CMK (cell line): Measurements from ENCODE around the gene FAM118A.
A peak's percentile ranks its signal among the peaks of the same experiment; 100 is the strongest.
"Not testable (repeated sequence)": the region's sequence is repeated elsewhere in the genome, so short reads cannot be mapped to it uniquely, and the experiment has no call there.

ENCODE experiments used
- DNase-seq: peaks from one replicate; pipeline ENCODE4 v3.0.0-alpha.2; 2010; ENCODE audit warnings: low read depth

Gene FAM118A

DNA sequence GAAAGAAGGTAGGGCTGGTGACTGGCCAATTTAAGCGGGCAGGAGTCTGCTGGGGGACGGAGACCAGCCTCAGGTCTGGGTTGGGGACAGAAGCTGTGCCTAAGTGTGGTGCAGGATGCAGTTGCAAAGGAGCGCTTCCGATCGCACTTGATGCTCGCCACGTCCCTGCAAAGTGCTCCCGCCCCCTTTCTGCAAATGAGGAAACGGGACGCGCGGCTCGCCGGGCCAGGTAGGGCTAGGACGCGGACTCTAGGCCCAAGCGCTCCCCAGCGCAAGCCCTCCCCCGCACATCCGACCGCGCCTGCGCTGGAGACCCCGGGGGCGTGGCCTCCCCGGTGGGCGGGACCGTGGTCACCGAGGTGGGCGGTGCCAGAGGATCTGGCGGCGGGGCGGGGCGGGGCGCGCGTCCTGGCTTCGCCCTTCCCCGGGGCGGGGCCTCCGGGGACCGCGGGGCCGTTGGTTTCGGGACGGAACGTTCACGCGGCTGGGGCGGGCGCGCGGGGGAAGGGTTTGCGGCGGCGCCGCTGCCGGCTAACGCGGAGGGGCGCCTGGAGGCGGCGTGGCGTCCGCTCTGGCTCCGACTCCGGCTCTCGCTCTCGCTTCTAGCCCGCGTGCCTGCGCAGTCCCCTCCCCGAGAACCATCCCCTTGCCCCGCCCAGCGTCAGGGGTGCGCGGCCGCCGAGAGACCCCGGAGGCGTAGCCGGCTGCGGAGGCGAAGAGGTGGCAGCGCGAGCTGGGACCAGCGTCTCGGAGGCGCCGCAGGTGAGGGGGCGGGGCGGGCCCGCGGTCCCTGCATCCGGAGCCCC lies at the start of gene FAM118A:
Gene FAM118A, plus strand, starts transcription at position 513 of the 806 bp plus-strand sequence. CDS start 12,446 bp downstream, outside the sequence.
- peak; percentile 83 for DNase-seq

DNA sequence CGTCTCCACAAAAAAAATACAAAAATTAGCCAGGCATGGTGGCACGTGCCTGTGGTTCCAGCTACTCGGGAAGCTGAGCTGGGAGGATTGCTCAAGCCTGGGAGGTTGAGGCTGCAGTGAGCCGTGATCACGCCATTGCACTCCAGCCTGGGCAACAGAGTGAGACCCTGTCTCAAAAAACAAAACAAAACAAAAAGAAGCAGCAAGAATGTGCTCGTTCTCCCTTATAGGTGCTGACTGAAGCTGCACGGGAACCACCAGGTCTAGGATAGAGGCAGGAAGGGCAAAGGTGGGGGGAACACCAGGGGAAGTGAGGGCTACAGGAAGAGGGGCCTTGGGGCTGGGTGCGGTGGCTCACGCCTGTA lies 49.4 kb upstream of the FAM118A start:
- DNase-seq, result not testable (repeated sequence)

DNA sequence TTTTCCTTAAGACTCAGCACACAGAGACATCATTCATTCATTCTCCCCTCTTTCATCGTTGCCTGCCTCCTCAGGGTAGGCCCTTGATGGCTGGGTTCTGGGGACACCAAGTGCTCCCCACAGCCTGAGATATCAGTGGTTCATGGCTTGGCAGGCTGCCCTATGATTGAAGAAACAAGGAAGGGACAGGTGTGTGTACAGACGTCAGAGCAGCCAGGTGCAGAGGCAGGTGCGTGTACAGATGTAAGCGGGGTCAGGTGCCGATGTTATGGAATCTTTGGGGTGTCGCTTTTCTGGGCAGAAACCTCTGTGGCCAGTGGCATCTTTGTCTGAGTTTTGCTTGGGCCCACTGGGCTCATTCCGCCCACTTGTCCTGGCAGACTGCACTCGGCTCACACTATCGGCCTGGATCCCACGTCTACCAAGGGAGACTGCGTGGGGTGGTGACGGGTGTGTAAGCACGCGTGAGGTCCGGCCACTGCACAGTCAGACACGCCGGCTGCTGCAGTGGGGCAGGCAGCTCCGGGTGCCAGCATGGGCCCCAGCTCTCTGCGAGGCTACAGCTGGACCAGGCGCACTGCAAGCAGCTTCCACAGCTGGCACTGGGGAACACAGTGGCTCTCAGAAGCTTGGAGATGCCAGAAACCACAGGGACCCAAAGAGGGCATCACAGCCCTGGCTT lies 48.2 kb upstream of the FAM118A start:
- no peak for DNase-seq

DNA sequence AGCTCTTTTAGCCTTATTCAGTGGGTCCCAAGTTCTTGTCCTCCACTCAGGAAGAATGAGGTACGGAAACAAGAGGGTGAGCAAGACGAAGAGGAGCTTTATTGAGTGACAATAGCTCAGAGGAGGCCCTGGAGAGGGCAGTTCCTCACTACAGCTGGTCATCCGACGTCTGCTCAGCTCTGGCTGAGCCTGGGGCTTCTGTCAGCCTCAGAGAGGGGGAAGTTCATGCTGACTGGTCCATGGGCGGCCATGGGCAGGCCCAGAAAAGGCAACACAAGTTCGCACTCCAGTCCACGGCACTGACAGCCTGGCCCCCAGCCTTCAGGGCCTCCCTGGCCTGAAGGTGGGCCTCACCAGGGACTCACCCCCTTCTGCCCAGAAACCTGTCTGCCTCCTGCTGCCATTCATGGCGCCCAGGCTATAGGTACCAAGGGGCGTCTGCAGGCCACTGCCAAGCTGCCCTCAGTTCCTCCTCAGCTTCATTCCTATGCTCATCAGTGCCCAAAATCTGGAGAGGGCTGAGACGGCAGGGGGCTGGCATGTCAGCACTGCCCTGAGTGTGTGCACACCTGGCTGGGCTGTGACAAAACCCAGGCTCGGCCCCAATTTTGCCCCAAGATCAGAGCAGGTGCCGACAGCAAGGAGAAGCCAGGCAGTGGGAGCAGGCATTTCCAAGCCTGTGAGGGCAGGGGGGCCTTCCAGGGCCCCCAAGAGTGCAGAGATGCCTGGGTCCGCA lies 47.4 kb upstream of the FAM118A start:
- DNase-seq, result no peak

DNA sequence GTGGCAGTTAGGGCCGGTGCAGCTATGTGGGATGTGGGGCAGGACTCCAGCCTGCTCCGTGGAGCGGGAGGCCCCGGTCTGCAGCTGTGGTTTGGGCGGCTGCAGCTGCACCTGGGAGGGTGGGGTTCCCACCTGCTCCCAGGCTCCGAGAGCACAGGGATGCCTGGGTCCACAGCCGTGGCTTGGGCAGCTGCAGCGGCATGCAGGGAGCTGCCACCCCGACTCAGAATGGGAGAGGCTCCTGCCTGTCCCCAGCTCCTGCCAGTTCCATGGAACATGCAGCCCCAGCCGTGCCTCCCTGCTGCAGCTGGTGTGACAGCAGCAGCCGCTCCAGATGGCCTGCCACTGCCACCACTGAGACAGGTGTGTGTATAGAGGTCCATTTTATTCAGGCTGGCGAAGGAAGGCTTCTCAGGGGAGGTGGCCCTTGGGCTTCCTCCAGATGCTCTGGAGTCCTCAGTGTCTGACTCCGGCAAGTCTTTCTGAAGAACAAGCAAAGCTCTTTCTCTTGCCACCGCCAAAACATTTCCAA lies 46.7 kb upstream of the FAM118A start:
- DNase-seq, result no peak

DNA sequence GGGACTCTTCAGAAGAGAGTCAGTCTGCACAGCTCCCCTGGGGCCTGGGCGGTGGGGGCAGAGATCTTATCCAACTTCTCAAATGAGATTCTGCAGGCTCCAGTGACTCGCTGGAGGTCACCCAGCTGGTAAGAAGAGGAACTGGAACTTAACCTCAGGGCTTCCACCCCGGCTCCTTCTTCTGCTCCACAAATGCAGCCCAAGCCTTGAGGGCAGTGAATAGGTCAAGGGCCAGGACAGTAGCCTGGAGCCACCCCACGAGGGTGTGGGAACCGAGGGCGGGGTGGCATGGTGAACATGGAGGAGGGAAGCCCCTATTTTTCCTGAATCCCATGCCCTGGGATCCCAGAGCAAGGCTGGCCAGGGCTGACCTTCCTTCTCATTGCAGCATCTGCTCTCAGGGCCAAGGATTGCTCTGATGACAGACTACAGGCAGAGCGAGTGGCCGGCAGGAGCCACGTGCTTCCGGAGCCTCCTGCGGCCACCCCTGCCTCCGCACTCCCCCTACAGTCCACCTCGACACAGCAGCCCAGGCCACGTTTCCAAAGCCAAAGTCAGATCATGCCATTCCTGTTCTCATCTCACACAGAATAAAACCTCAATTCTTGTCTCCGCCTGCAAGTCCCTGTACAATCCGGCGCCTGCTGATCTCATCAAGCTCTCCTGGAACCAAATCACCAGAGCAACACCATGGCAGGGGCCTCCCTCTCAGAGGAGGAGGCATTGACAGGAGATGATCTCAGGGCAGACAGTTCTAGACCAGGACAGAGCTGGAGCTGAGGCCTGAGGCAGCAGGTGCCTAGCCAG lies 46.1 kb upstream of the FAM118A start:
- no peak for DNase-seq

DNA sequence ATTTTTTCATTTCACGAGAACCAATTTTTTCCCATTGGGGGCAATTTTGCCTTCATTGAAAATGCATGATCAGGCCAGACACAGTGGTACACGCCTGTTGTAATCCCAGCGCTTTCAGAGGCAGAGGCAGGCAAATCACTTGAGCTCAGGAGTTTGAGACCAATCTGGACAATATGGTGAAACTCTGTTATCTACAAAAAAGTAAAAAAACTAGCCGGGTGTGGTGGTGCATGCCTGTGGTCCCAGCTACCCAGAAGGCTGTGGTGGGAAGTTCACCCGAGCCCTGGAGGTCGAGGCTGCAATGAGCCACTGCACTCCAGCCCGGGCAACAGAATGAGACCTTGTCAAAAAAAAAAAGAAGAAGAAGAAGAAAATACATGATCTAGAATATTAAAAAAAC lies 44.2 kb upstream of the FAM118A start:
- DNase-seq, result no peak

DNA sequence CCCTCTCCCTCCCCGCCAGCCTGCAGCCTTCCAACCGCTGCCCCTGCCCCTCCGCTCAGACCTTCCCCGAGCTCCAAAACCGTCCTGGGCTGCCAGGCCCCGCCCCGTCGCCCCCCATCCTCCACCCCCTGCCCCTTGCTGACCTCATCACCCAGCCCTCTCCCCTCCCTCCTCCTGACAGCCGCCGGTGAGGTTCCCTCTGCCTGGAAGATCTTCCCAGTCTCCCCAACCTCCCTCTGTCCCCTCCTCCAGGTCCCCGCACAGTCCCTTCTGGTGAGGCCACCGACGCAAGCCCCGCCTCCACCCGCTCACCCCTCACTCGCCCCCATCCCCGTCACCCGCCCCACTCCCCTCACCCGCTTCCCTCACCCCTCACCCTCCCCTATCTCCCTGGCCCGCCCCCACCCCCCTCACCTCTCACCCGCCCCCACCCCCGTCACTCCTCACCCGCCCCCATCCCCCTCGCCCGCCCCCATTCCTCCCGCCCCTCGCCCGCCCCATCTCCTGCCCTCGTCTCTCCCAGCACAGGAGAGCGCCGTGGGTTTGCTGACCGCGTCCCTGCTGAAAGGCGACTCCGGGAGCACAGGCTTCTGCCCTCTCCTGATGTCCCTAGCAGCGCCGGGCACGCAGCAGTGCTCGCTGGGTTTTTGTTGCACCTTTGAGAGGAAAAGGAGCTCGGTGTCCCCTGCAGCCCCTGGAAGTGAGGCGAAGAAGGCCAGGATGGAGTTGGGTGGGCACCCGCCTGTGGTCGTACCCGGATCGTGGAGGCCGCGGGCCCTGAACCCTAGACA lies 41.4 kb upstream of the FAM118A start:
- no peak for DNase-seq

DNA sequence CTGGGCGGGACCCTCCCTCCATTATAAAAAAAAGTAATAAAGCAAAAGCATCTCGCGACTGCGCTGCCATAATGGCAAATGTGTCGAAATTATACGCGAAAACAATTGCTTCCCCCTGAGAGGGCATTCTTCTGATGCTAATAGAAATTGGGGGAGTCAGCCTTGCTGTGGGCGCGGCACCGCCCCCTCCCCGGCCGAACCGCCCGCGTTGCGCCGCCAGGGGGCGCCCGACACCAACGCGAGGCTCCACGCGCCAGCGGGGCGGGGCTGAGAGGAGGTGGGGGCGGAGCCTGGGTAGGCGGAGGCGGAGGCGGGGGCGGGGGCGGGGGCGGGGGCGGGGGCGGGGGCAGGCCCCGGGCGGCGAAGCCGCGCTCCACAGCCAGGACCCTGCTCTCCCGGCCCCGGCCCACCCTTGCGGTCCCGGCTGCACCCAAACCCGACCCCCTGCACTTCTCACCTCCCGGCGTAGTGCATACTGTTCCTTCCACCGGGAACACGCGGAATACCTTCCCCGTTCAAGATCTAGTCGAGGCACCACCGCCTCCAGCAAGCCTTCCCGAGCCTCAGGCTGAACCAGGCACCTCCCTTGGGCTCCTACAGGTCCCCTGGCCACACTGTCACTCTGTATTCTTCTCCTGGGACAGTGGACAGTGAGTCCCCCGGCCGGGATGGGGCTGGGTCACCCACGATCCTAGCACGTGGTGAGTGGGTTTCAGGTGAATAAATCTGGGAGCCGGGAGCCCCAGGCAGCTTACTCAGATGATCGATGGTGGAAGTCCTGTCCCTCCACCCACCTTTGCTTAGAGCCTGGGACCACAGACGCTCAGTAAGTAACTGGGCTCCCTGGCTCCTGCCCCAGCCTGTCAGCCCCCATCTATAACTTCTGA lies 40.5 kb upstream of the FAM118A start:
- peak; percentile 51 for DNase-seq

DNA sequence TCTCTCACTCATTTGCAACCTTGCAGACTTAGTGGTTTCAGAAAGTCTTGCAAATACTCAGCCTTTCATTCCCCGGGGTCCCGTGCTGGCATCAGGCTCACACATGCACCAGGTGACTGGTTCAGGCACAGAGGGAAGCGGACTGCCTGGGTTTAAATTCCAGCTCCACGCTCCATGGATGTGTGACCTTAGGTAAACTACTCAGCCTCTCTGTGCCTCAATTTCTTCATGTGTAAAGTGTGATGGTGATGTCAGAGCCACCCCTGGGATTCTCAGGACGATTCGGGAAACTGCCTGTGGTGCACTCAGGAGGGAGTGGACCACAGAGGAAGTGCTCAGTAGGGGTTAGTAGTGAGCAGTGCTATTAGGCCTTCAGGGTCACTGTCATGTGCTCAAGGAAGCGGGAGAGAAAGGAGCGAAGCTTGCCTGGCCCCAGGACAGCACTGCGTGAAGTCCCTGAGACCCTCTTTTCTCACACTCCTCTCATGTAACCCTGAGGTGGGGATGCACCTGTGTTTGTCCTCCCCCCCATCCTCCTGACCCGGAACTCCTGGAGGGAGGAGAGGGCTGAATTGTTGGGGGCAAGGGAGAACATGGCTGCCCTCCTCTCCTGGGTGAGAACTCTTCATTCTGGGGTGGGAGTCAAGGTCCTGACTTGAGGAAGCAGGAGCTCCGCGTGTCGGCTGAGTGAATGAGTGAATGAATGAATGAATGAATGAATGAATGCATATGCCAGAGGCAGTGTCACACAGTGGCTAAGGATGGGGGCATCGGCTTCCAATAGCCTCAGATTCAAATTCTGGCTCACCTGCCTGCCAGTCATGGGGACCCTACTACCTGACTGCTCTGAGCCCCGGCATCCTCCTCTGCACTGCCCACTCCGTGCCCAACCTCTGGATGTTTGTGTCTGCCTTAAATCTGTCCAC lies 39.4 kb upstream of the FAM118A start:
- no peak for DNase-seq

DNA sequence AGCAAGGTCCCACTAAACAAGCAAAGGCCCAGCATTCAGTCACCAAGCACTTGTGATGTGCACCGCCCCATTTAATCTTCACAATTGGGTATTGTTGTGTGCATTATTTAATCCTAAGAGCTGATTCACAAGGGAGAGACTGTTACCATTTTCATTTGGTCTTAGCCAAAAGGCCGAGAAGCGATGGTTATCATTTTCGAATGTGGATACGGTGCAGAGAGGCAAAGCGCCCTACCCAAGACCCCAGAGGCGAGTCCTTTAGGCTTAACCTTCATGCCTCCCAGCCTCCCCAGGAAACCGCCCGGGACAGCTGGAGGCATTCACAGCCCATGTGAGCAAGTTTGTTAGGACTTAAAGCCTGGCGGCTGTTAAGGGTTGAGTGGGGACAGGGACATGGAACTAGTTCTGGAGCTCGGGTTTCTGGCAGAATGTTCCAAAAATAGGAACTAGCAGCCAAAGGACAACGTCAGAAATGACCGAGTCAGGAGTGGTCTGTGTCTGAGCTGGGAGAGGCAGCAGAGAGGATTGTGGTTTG lies 38.0 kb upstream of the FAM118A start:
- no peak for DNase-seq

DNA sequence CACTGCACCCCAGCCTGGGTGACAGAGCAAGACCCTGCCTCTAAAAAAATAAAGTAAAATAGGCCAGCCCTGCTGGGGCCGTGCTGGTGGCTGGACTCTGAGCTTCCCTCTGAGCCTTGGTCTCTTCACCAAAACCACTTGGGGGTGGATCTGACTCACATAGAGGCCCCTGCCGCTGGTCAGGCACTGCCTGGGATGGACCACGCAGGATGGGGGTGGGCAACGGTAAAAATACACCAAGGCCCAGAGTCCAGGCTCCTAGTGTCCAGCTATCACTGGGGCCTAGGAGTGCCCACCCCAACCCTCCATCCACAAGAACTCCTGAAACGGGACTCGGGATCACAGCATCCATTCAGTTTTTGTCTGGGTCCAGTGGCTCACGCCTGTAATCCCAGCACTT lies 37.2 kb upstream of the FAM118A start:
- DNase-seq, result no peak

DNA sequence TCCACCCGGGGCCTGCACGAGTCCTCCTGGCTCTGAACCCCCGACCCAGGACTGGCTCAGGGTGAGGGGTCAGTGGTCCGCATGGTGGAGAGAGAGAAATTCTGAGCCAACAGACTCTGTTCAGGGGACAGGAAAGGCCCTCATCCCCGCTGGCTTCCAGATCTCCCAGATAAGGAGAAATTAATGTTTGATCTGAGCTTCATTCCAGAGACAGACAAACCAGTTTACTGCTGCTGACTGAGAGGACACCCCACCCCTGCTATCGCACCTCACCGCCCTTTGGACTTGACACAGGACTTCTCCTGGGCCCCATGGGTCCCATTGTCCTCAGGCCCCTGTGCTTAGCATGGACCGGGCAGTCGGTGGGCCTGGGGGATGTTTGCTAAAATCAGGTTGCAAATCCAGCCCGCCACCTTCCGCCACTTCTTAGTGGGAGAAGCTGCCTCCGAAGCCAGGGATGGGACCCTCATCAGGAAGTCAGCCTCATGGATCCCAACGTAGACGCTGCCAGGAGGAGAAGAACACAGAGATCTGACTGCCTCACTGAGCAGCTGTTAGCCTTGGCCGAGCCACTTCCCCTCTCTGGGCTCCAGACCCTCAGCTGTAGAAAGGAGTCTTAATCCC lies 36.2 kb upstream of the FAM118A start:
- no peak for DNase-seq

DNA sequence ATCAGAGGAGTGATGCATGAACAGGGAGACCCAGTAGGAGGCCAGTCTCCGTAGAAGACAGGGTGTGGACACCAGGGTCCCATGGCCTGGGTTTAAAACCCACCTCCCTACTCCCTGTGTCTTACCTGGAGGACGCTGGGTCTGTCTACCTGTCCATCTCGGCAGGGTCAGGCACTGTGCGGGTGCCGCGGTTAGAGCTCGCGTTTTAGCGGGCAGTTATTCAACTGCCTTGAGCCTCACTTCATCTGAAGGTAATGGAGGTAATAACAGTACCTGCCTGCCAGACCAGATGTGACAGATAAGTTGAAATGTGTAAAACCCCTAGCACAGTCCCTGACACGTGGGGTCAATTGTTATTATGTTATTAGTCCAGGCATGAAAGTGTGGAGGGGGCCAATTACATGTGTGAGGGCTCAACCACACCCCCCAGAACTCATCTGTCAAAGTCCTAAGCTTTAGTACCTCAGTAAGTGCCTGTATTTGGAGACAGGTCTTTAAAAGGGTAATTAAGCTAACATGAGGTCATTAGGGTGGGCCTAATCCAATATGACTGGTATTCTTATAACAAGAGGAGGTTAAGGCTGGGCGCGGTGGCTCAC lies 33.1 kb upstream of the FAM118A start:
- no peak for DNase-seq

DNA sequence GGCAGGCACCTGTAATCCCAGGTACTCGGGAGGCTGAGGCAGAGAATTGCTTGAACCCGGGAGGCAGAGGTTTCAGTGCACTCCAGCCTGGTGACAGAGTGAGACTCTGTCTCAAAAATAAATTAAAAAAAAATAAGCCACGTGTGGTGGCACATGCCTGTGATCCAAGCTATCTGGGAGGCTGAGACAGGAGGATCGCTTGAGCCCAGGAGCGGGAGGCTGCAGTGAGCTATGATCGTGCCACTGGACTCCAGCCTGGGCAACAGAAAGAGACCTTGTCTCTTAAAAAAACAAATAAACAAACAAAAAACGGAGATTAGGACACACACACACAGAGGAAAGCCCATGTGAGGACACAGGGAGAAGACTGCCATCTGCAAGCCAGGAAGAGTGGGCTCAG lies 32.0 kb upstream of the FAM118A start:
- not testable (repeated sequence) for DNase-seq

DNA sequence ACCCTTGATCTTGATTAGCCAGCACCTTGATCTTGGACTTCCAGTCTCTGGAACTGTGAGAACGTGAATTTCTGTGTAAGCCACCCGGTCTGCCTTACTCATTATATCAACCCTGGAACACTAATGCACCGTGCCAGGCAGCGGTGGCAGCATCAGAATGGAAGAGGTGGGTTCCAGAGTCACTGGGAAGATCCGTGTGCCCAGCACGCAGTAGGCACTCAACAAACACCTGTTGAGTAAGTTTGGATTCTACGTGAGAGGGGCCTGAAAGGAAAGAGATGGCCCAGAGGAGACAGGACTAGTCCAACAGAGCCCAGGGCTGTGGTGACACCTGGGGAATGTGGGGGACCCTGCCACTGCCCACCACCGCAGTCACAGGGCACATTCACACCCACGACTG lies 31.6 kb upstream of the FAM118A start:
- no peak for DNase-seq

DNA sequence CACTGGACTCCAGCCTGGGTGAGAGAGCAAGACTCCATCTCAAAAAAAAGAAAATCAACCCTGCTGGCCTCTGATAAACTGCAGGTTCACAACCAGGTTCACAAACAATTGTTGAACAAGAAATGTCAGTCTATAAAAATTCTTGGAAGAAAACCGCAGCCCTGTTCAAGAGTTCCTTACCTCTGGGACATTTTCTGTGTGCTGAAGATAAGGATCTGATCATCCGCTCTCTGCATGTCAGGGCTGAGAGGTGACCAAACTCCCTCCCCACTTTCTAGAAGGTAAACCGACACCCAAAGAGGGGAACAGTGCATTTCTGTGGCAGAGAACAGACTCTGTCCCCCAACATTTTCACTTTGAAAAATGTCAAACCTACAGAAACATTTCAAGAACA lies 29.1 kb upstream of the FAM118A start:
- DNase-seq, result no peak

DNA sequence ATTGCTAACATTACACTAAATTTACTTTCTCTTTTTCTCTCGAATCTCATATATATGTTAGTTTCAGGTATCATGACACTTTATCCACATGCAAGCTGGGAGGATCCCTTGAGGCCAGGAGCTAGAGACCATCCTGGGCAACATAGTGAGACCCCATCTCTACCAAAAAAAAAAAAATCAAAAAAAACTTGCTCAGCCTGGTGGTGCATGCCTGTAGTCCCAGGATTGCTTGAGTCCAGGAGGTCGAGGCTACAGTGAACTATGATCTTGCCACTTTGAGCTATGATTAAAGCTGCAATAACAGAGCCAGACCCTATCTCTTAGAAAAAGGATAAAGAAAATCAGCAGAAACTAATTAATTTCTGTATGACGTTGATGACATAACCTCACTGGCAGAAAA lies 28.7 kb upstream of the FAM118A start:
- no peak for DNase-seq
